ENCODE measurements around the gene CD247. TPM values are rescaled to one million over a fixed set of nuclear protein-coding genes. Genes with fewer than 3 reads are reported as not detected.

Gene CD247
- total RNA-seq, 1 donor from 2014 or later, result 0.58 TPM

GRCh38 chr1:167456524-167456923 lies 61.8 kb downstream of the CD247 start:
- H3K36me3 Mint-ChIP-seq, result no peaks in the 10 kb centered on the region
- no peaks in the 10 kb centered on the region for H3K9me3 Mint-ChIP-seq
- no peak overlapping the region for H3K27ac Mint-ChIP-seq
- H3K4me1 Mint-ChIP-seq (ENCODE audit: unreplicated experiment), result peaks cover 4% of the 10 kb centered on the region
- peak overlapping the region; percentile 39 for H3K4me3 Mint-ChIP-seq
- H3K27me3 Mint-ChIP-seq, result peaks cover 40% of the 10 kb centered on the region
- DNase-seq (ENCODE audit: extremely low spot score, unreplicated experiment), result no peak
- no peak for TF ChIP-seq CTCF (conservative IDR thresholded peaks at IDR 0.05)

- H3K4me1 Mint-ChIP-seq (ENCODE audit: unreplicated experiment), result peaks cover 4% of the 10 kb centered on the region
- H3K27ac Mint-ChIP-seq, result no peak overlapping the region
- TF ChIP-seq CTCF (conservative IDR thresholded peaks at IDR 0.05), result no peak
- no peaks in the 10 kb centered on the region for H3K9me3 Mint-ChIP-seq
- DNase-seq (ENCODE audit: extremely low spot score, unreplicated experiment), result no peak
- H3K36me3 Mint-ChIP-seq, result no peaks in the 10 kb centered on the region
- peak overlapping the region; percentile 86 for H3K4me3 Mint-ChIP-seq
- H3K27me3 Mint-ChIP-seq, result peaks cover 40% of the 10 kb centered on the region
Observed at GRCh38 chr1:167455786-167456446, 62.4 kb downstream of the CD247 start.

- H3K27me3 Mint-ChIP-seq, result peaks cover 42% of the 10 kb centered on the region
- H3K9me3 Mint-ChIP-seq, result no peaks in the 10 kb centered on the region
- H3K4me1 Mint-ChIP-seq (ENCODE audit: unreplicated experiment), result peaks cover 4% of the 10 kb centered on the region
- no peak overlapping the region for H3K27ac Mint-ChIP-seq
- peak overlapping the region; percentile 82 for H3K4me3 Mint-ChIP-seq
- no peak for TF ChIP-seq CTCF (conservative IDR thresholded peaks at IDR 0.05)
- no peaks in the 10 kb centered on the region for H3K36me3 Mint-ChIP-seq
- peak; percentile 76 for DNase-seq (ENCODE audit: extremely low spot score, unreplicated experiment)
Observed at GRCh38 chr1:167454894-167455785, 63.2 kb downstream of the CD247 start.

- no peak for TF ChIP-seq CTCF (conservative IDR thresholded peaks at IDR 0.05)
- Mint-ChIP-seq H3K36me3 (no peaks in the 10 kb centered on the region), H3K27me3 (peaks cover 42% of the 10 kb centered on the region), H3K4me1 (ENCODE audit: unreplicated experiment) (peaks cover 4% of the 10 kb centered on the region), H3K27ac (no peak overlapping the region), H3K9me3 (no peaks in the 10 kb centered on the region), H3K4me3 (peak overlapping the region; percentile 82)
- DNase-seq (ENCODE audit: extremely low spot score, unreplicated experiment), result no peak
Observed at GRCh38 chr1:167454304-167454893, 63.9 kb downstream of the CD247 start.

- Mint-ChIP-seq H3K4me3 (no peak overlapping the region), H3K4me1 (ENCODE audit: unreplicated experiment) (peaks cover 4% of the 10 kb centered on the region), H3K9me3 (no peaks in the 10 kb centered on the region), H3K27me3 (peaks cover 41% of the 10 kb centered on the region), H3K27ac (no peak overlapping the region), H3K36me3 (no peaks in the 10 kb centered on the region)
- no peak for TF ChIP-seq CTCF (conservative IDR thresholded peaks at IDR 0.05)
- DNase-seq (ENCODE audit: extremely low spot score, unreplicated experiment), result no peak
Observed at GRCh38 chr1:167453123-167453522, 65.2 kb downstream of the CD247 start.
